ENCODE measurements around the gene GLB1L.

GLB1L gene

GRCh38 chr2:219223831-219224610 is 21.2 kb downstream of the GLB1L start:
- DNase-seq (ENCODE audit: low read depth), result no peak
- no peak for TF ChIP-seq CTCF (conservative IDR thresholded peaks at IDR 0.05; ENCODE audit: control insufficient read depth, insufficient read depth, low read depth, low read length)
- no peak overlapping the region for H3K4me3 ChIP-seq (ENCODE audit: control insufficient read depth, low read depth, low read length)

- no peak for TF ChIP-seq CTCF (conservative IDR thresholded peaks at IDR 0.05; ENCODE audit: control insufficient read depth, insufficient read depth, low read depth, low read length)
- DNase-seq (ENCODE audit: low read depth), result no peak
- H3K4me3 ChIP-seq (ENCODE audit: control insufficient read depth, low read depth, low read length), result no peak overlapping the region
Measured at GRCh38 chr2:219221957-219222518, 23.2 kb downstream of the GLB1L start.

GRCh38 chr2:219220652-219221402 is 24.4 kb downstream of the GLB1L start:
- TF ChIP-seq CTCF (conservative IDR thresholded peaks at IDR 0.05; ENCODE audit: control insufficient read depth, insufficient read depth, low read depth, low read length), result no peak
- no peak for DNase-seq (ENCODE audit: low read depth)
- H3K4me3 ChIP-seq (ENCODE audit: control insufficient read depth, low read depth, low read length), result no peak overlapping the region

- DNase-seq (ENCODE audit: low read depth), result no peak
- no peak for TF ChIP-seq CTCF (conservative IDR thresholded peaks at IDR 0.05; ENCODE audit: control insufficient read depth, insufficient read depth, low read depth, low read length)
- H3K4me3 ChIP-seq (ENCODE audit: control insufficient read depth, low read depth, low read length), result no peak overlapping the region
Measured at GRCh38 chr2:219219784-219220532, 25.3 kb downstream of the GLB1L start.

GRCh38 chr2:219218732-219219701 is 26.2 kb downstream of the GLB1L start, which contains the start of gene ABCB6:
TSS of gene ABCB6 (minus strand) at chr2:219218958. CDS start at chr2:219218673, 285 bp downstream.
- no peak for TF ChIP-seq CTCF (conservative IDR thresholded peaks at IDR 0.05; ENCODE audit: control insufficient read depth, insufficient read depth, low read depth, low read length)
- DNase-seq (ENCODE audit: low read depth), result peak; percentile 90
- peak within 1 kb of the TSS; percentile 56 for H3K4me3 ChIP-seq (ENCODE audit: control insufficient read depth, low read depth, low read length)
